GM03348 (cell line): ENCODE results near the gene TBRG4.

Source experiments
- DNase-seq: peaks from one replicate; pipeline ENCODE4 v3.0.0; 2012; ENCODE audit warnings: low spot score

The TBRG4 gene

DNA sequence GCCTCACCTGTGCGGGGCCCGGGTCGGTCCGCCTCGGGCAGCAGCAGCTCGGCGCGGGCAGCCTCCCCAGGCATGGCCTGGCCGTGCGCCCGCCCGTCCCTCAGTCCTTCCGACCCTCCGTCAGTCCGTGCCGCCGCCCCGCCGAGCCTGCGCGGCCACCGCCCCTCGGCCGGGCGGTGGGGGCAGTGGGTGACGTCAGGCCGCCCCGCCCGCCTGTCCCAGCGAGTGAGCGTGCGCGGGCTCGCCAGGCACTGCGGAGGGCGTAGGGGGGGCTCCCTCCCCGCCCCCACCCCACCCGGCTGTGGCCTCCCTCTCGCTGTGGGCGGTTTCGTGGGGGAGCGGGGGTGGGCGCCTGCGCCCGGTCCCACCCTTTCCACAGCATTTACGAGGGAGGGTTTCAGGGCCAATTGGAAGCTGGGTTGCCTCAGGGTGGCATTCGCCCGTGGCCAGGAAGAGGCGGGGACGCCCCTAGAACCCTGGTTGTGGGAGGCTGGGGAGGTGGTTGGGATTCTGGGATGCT, 22.6 kb downstream of the TBRG4 start, which contains the start of gene NACAD:
TSS of gene NACAD (minus strand) at position 149 of the 520 bp plus-strand sequence. CDS start at position 74, 75 bp downstream.
- peak; percentile 89 for DNase-seq

DNA sequence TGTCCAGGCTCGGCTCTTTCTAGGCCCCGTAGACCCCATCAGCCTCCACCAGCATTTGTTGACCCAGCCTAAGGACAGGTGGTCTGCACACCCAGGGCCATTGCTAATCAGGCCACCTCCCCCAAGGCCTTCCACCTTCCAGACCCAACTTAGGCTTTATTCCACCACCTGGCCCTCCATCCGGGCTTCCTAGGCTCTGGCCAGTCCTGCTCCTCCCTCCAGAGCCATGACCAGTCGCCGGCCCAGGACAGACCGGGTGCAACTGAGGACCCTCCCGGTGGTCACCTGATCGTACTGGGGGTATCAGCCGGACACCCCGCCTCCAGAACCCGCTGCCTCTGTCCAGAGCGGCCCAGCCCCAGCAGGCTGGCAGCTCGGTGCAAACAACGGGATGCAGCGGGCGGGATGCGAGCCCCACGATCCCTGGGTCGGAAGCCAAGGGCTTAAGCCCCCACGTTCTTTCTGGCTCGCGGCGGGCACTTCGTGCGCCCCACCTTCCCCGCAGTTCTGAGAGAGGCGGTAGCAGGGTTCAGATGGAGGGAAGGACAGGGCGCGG, 23.3 kb downstream of the TBRG4 start:
- no peak for DNase-seq

DNA sequence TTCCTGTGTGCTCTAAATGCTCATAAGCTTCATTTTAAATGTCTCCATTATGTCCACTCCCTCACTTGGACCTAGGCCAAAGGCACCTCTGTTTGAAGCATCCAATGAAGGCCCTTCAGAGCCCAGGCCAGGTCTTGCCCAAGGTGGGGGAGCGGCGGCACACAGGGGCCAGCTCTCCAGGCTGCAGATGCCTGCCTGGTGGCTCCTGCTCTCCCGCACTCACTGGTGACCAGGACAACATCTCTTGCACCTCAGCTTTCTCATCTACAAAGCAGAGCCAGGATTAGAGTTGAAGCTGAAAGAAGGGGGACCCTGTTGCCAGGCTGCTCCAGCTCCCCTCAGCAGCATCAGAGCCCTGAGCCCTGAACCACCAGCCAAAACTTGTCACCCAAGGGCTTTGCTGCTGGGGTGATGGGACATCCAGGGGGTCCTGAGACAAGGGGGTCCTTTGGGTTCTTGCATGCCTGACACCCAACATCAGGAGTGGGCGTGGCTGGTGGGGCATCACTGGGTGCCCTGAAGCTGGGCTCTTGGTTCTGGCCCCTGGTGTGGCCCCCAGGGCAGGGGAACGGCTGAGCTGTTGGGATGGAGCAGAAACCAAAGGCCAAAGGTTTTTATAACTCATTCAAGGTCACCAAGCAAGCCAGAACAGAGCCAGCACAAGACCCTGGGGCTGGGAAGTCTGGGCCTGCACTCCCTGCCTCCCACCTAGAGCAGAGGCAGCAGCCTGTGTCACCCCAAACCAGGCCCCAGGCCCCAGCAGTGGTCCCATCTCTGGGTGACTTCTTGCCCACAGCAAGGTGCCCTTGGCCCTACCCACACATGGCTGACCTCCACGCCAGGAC, 24.0 kb downstream of the TBRG4 start:
- no peak for DNase-seq

DNA sequence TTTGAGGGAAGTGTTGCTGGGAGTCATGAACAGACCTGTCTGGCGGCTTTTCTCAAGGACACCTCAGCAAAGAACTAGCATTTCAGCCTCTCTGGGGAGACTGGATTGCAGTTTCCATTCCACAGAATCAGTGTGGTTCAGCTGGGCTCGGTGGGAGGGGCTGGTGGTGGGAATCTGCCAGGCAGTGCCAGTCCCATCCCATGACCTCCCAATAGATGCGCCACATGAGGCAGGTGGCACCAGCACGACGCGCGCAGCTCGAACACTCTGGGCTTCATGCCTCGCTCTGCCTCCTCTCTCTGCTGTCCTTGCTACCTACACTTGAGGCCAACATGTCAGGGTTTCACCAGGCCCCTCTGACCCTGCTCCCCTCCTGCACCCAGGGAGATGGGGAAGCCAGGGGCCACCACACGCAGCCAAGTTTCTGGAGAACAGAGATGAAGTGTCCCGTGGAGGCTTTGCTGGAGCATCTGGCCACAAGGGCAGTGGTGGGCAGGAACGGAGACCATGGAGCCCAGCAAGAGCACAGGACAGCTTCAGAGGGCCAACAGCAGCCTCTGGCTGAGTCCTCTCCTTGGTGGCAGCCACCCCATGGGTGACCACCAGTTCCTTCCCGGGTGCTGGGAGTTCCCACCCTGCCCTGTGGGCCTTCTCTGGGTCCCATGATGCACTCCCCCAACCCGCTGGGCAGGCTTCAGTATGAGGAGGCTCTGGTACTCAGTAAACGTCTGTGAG, 25.0 kb downstream of the TBRG4 start:
- no peak for DNase-seq

DNA sequence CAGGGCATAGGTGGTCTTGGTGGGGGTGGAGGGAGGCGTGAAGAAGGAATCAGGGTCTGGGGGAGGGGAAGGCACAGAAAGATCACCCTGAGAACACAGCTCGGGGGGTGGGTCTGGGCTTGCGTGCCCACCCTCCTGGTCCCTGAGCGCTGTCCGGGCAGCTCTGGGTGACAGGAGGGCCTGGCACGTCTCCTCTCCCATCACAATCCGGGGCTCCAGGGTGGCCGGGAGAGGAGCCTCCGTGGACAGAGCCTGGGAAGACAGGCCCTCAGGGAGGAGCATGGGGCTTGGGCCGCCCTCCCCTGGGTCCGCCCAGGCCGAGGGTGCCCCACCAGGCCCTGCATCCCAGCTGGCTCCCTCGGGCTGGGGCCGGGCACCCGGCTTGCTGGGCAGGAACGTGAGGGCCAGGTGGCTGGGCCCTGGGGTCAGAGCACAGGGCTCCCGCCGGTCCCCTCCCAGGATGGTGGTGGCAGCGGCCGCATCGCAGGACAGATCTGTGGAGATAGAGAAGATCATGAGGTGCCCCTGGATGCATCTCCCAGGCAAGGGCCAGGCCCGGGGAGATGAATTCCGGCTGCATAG, 25.8 kb downstream of the TBRG4 start:
- DNase-seq: no peak

DNA sequence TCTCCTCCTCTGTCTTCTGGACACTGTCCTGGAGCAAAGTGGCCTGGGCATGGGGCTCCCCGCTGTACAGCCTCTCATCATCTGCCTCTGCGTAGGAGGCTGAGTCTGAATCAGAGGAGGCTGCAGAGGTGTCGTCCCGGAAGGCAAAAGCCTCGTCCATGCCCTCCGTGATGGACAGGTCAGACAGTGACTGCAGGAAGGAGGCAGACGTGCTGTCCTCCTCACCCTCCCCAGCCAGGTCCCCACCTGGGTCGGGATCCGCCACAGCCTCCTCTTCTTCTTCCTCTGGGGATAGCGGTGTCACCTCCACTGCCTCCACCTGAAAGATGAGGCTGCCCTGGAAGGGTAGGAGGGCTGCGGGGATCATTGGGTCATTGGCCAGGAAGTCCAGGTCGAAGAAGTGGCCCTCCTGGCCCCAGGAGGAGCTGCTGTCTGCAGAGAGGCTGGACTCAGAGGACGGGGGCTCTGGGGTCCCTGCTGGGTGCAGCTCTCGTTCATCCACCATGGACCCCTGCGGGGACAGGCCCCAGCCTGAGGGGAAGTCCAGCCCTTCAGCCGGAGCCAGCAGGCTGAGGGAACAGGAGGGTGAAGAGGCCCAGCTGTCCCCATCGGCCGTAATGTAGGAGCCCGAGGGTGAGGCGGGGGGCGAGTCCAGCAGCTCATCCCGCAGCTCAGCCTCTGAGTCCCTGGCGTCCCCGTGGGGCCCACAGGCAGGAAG, 26.4 kb downstream of the TBRG4 start:
- no peak for DNase-seq

- DNase-seq: no peak
These were observed 27.2 kb downstream of the TBRG4 start for GRCh38 chr7:45084336-45084735.

- no peak for DNase-seq
These were observed 28.6 kb downstream of the TBRG4 start for GRCh38 chr7:45082831-45083331.

- DNase-seq: no peak
These were observed 29.3 kb downstream of the TBRG4 start for GRCh38 chr7:45082031-45082830.

GRCh38 chr7:45081670-45081974, 29.9 kb downstream of the TBRG4 start:
- no peak for DNase-seq

GRCh38 chr7:45080958-45081669, 30.4 kb downstream of the TBRG4 start:
- no peak for DNase-seq

DNA sequence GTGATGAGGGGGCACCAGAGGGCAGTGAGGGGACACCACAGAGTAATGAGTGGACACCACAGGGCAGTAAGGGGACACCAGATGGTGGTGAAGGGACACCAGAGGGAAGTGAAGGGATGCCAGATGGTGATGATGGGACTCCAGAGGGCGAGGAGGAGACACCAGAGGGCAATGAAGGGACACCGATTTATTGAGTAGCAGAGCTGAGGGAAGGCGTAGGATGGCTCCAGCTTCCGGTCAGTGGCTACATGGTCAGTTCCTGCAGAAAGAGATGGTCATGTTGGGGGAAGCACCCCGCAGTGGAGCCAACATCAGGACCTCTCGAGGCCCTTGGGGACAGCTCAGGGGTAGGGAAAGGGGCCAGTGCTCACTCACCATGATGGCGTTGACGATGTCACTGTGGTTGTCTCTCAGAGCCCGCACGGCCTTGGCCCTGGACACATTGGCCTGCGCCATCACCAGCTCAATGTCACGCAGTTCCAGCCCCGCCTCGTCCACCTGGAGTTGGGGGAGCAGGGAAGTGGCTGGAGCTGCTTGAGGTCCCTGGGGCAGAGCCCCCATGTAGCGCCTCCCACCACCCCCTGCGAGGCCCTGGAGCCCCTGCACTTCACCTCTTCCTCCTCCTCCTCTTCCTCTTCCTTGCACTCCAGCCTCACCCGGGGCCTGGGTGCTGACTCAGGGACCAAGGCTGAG, 31.1 kb downstream of the TBRG4 start:
- DNase-seq: no peak

GRCh38 chr7:45078125-45078681, 33.3 kb downstream of the TBRG4 start:
- DNase-seq: no peak

- DNase-seq: no peak
These were observed 33.9 kb downstream of the TBRG4 start for GRCh38 chr7:45077579-45077978.

DNA sequence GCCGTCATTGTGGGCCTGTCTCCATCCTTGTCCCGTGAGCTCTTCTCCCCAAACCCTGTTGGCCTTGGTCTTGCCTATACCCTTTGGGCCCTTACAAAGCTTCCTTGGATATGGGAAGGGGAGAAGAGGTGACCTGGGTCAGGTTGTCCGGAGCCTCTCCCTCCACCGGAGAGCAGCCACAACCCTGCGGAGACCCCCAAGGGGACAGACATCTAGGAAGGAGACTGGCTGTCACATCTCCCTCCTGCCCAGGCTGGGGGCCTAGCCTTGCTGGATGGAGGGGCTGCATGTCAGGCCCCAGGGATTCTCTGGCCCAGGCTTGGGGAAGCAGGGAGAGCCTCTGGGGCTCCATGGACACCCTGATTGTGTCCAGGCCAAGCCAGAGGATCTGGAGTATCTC, 34.6 kb downstream of the TBRG4 start:
- DNase-seq: no peak

- no peak for DNase-seq
These were observed 35.4 kb downstream of the TBRG4 start for GRCh38 chr7:45075871-45076796.

DNA sequence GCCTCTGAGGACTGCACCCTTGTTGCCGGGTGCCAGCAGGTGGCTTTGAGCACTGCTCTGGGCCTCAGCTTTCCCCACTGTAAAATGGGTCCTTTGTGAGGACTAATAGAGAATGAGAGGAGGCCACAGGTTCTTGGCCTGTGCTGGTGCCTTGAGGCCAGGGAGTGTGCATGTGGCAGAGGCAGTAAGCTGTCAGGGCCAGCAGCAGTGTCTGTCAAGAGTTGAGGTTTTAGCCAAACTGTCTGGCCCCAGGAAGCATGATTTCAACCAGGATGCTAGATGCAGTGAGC, 36.2 kb downstream of the TBRG4 start:
- DNase-seq: no peak
